DOHH2 (cell line): ENCODE data around the gene SHISAL1.

Experiments
- H3F3A ChIP-seq: fragments of 200-600 bp; sonication (generic), shearing (Covaris generic); 2 replicates; pipeline ENCODE4 v1.6.0; 2016; ENCODE audit warnings: antibody characterized with exemption, mild to moderate bottlenecking; ENCODE audit not compliant: control insufficient read depth, insufficient read depth
- H3K27ac ChIP-seq: fragments of 200-600 bp; sonication (generic); 2 replicates; pipeline ENCODE4 v1.5.1; 2014; ENCODE audit warnings: low read depth, mild to moderate bottlenecking, low read length, moderate library complexity
- H3K27me3 ChIP-seq: fragments of 200-600 bp; sonication (generic); 2 replicates; pipeline ENCODE4 v1.6.1; 2014; ENCODE audit warnings: mild to moderate bottlenecking, low read length, mixed read lengths; ENCODE audit not compliant: control insufficient read depth
- H3K36me3 ChIP-seq: fragments of 200-600 bp; sonication (generic); 2 replicates; pipeline ENCODE4 v1.6.1; 2014; ENCODE audit warnings: mild to moderate bottlenecking, low read length, moderate library complexity, mixed read lengths; ENCODE audit not compliant: control insufficient read depth
- H3K4me1 ChIP-seq: fragments of 200-600 bp; sonication (generic); 2 replicates; pipeline ENCODE4 v1.6.1; 2014; ENCODE audit warnings: mild to moderate bottlenecking, low read length, mixed read lengths; ENCODE audit not compliant: control insufficient read depth
- H3K4me2 ChIP-seq: fragments of 200-600 bp; sonication (generic); 2 replicates; pipeline ENCODE4 v1.6.0; 2014; ENCODE audit warnings: mild to moderate bottlenecking, low read length, moderate library complexity
- H3K4me3 ChIP-seq: fragments of 200-600 bp; sonication (generic); 2 replicates; pipeline ENCODE4 v1.5.1; 2014; ENCODE audit warnings: mild to moderate bottlenecking, low read length, mixed read lengths
- H3K79me2 ChIP-seq: fragments of 200-600 bp; sonication (generic); 2 replicates; pipeline ENCODE4 v1.6.1; 2014; ENCODE audit warnings: mild to moderate bottlenecking, low read length, mixed read lengths; ENCODE audit not compliant: control insufficient read depth
- H3K9me2 ChIP-seq: fragments of 200-600 bp; sonication (generic); replicated peaks from 2 replicates; pipeline ENCODE4 v1.6.1; 2014; ENCODE audit warnings: mild to moderate bottlenecking, low read length, mixed read lengths; ENCODE audit not compliant: control insufficient read depth
- H3K9me3 ChIP-seq: fragments of 200-600 bp; sonication (generic); 2 replicates; pipeline ENCODE4 v1.6.1; 2014; ENCODE audit warnings: antibody characterized with exemption, low read length, mixed read lengths; ENCODE audit not compliant: control insufficient read depth, insufficient read depth
- H4K20me1 ChIP-seq: fragments of 200-600 bp; sonication (generic); 2 replicates; pipeline ENCODE4 v1.6.0; 2014; ENCODE audit warnings: low read depth, mild to moderate bottlenecking, antibody characterized with exemption, low read length, moderate library complexity; ENCODE audit not compliant: control insufficient read depth, insufficient read depth
- EZH2phosphoT487 ChIP-seq: fragments of 200-600 bp; sonication (generic); IDR thresholded peaks from 2 replicates; pipeline ENCODE4 v1.6.1; 2017; ENCODE audit warnings: borderline replicate concordance, mild to moderate bottlenecking, antibody characterized with exemption, low read length, moderate library complexity, mixed read lengths
- TF ChIP-seq, protein P1 (sequence below): fragments of 200-600 bp; sonication (generic); IDR thresholded peaks from one replicate; pipeline ENCODE4 v1.5.1; 2014; ENCODE audit warnings: antibody characterized with exemption, mild to moderate bottlenecking, low read depth, low read length; ENCODE audit not compliant: poor library complexity, severe bottlenecking

SHISAL1 gene

DNA sequence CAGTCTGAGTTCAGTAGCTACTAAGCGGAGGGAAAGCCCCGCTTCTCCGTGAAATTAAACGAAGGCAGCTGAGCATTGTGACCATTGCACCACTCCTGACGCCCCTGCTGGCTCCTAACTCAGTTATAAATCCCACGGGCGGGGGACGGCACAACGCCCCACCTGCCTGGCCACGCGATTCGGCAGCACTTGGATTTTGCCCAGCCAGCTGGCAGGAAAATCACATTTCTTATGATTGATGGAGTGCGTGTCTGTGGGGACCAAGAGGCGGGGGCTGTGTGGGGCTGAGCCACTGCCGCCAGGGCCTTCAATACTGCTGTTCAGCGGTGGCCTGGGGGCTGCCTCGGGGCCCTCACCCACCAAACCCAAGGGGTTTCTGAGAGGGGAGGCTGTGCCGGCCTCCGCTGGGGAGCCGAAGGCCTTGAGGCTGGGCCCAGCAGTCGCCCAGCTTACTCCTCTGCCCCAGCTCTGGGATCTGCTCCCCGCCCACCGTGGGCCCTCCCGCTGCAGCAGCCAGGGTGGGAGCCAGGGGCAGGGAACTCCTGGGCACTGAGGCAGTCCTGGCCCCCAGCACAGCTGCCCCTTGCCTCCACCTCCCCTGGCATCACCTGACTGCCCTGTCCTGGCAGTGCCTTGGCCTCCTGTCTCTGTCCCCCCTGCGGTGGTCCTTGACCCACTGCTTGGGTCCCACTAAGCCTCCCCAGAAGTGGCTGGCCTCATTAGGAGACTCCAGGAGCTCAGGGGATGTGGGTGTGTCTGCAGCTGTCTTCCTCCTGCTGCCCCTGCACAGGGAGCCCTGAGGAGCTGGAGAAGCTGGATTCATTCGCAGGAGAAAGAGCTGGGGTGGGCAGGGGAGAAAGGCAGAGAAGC lies 30.7 kb downstream of the SHISAL1 start:
- no peaks in the 10 kb centered on the region for H3K9me2 ChIP-seq
- H3K27ac ChIP-seq, result no peak overlapping the region
- no peaks in the 10 kb centered on the region for H3K79me2 ChIP-seq
- no peak overlapping the region for H3K4me2 ChIP-seq
- peaks cover 24% of the 10 kb centered on the region for H3K4me1 ChIP-seq
- peaks cover 2% of the 10 kb centered on the region; the same call in 1 of the 2 replicates for H4K20me1 ChIP-seq
- no peaks in the 10 kb centered on the region for H3F3A ChIP-seq
- no peaks in the 10 kb centered on the region for H3K36me3 ChIP-seq
- H3K27me3 ChIP-seq, result peaks cover 7% of the 10 kb centered on the region
- no peaks in the 10 kb centered on the region for H3K9me3 ChIP-seq
- no peak overlapping the region for H3K4me3 ChIP-seq
- no peak for TF ChIP-seq EZH2phosphoT487
- TF ChIP-seq, protein P1, sequence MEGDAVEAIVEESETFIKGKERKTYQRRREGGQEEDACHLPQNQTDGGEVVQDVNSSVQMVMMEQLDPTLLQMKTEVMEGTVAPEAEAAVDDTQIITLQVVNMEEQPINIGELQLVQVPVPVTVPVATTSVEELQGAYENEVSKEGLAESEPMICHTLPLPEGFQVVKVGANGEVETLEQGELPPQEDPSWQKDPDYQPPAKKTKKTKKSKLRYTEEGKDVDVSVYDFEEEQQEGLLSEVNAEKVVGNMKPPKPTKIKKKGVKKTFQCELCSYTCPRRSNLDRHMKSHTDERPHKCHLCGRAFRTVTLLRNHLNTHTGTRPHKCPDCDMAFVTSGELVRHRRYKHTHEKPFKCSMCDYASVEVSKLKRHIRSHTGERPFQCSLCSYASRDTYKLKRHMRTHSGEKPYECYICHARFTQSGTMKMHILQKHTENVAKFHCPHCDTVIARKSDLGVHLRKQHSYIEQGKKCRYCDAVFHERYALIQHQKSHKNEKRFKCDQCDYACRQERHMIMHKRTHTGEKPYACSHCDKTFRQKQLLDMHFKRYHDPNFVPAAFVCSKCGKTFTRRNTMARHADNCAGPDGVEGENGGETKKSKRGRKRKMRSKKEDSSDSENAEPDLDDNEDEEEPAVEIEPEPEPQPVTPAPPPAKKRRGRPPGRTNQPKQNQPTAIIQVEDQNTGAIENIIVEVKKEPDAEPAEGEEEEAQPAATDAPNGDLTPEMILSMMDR, result no peak

GRCh38 chr22:44280665-44281188 lies 32.0 kb downstream of the SHISAL1 start:
- Histone ChIP-seq H3F3A (no peaks in the 10 kb centered on the region), H3K4me3 (no peak overlapping the region), H3K36me3 (no peaks in the 10 kb centered on the region), H4K20me1 (peaks cover 2% of the 10 kb centered on the region; the same call in 1 of the 2 replicates), H3K9me3 (no peaks in the 10 kb centered on the region), H3K4me2 (no peak overlapping the region), H3K9me2 (no peaks in the 10 kb centered on the region), H3K4me1 (peaks cover 37% of the 10 kb centered on the region), H3K79me2 (no peaks in the 10 kb centered on the region), H3K27ac (no peak overlapping the region), H3K27me3 (peaks cover 7% of the 10 kb centered on the region)
- TF ChIP-seq, protein P1, result no peak
- TF ChIP-seq EZH2phosphoT487, result no peak

- H3K4me3 ChIP-seq, result no peak overlapping the region
- H3K9me3 ChIP-seq, result no peaks in the 10 kb centered on the region
- H3K4me1 ChIP-seq, result peaks cover 51% of the 10 kb centered on the region
- no peaks in the 10 kb centered on the region for H3F3A ChIP-seq
- TF ChIP-seq, protein P1, result no peak
- no peak for TF ChIP-seq EZH2phosphoT487
- no peaks in the 10 kb centered on the region for H3K36me3 ChIP-seq
- H3K79me2 ChIP-seq, result no peaks in the 10 kb centered on the region
- no peaks in the 10 kb centered on the region for H3K9me2 ChIP-seq
- H3K27me3 ChIP-seq, result peaks cover 7% of the 10 kb centered on the region
- peaks cover 2% of the 10 kb centered on the region; the same call in 1 of the 2 replicates for H4K20me1 ChIP-seq
- H3K4me2 ChIP-seq, result peak overlapping the region; percentile 52; the same call in 1 of the 2 replicates
- no peak overlapping the region for H3K27ac ChIP-seq
These were observed 33.7 kb downstream of the SHISAL1 start for GRCh38 chr22:44279069-44279360.
